ENCODE results near the gene MFAP3L. TPM values are rescaled to one million over a fixed set of nuclear protein-coding genes. Genes with fewer than 3 reads are reported as not detected.

The MFAP3L gene
- total RNA-seq, 4 donors from 2014 or later, result 1.7 to 2.2 (median 1.7) TPM

- Histone ChIP-seq H3K9me3 (no peaks in the 10 kb centered on the region), H3K4me1 (no peaks in the 10 kb centered on the region), H3K4me3 (no peak overlapping the region), H3K36me3 (no peaks in the 10 kb centered on the region), H3K27ac (no peak overlapping the region), H3K27me3 (no peaks in the 10 kb centered on the region)
- no peak for DNase-seq
- TF ChIP-seq CTCF (IDR thresholded peaks at IDR 0.05) (no peak), POLR2A (IDR thresholded peaks at IDR 0.05) (no peak)
Measured at GRCh38 chr4:170033999-170034398, 7.8 kb upstream of the MFAP3L start.

GRCh38 chr4:170030121-170030520 is 3.9 kb upstream of the MFAP3L start:
- TF ChIP-seq POLR2A (IDR thresholded peaks at IDR 0.05) (no peak), CTCF (IDR thresholded peaks at IDR 0.05) (no peak)
- DNase-seq, result no peak
- H3K4me3 ChIP-seq, result no peak overlapping the region
- H3K9me3 ChIP-seq, result no peaks in the 10 kb centered on the region
- peaks cover 0 to 6% (median 2%) of the 10 kb centered on the region in 4 donors for H3K4me1 ChIP-seq
- no peaks in the 10 kb centered on the region for H3K36me3 ChIP-seq
- no peak overlapping the region for H3K27ac ChIP-seq
- H3K27me3 ChIP-seq, result no peaks in the 10 kb centered on the region

GRCh38 chr4:170027181-170027829 is 1.1 kb upstream of the MFAP3L start:
- no peaks in the 10 kb centered on the region for H3K36me3 ChIP-seq
- H3K27me3 ChIP-seq, result no peaks in the 10 kb centered on the region
- peak overlapping the region in 3 of 4 donors; percentile 75 to 83 (median 81) for H3K27ac ChIP-seq
- no peaks in the 10 kb centered on the region for H3K9me3 ChIP-seq
- peak; percentile 86 to 97 (median 94) for DNase-seq
- peaks cover 0 to 6% (median 2%) of the 10 kb centered on the region in 4 donors for H3K4me1 ChIP-seq
- peak in 1 of 6 experiments; percentile 35 for TF ChIP-seq CTCF (IDR thresholded peaks at IDR 0.05)
- TF ChIP-seq POLR2A (IDR thresholded peaks at IDR 0.05), result peak in 1 of 2 donors; percentile 65
- H3K4me3 ChIP-seq, result peak overlapping the region; percentile 71 to 86 (median 80)

GRCh38 chr4:170025523-170026252 is 507 bp downstream of the MFAP3L start:
- Histone ChIP-seq H3K27ac (peak overlapping the region in 2 of 4 donors; percentile 75 to 92), H3K9me3 (no peaks in the 10 kb centered on the region), H3K4me3 (peak overlapping the region; percentile 71 to 86 (median 80)), H3K36me3 (no peaks in the 10 kb centered on the region), H3K4me1 (peaks cover 0 to 6% (median 2%) of the 10 kb centered on the region in 4 donors), H3K27me3 (no peaks in the 10 kb centered on the region)
- peak in 2 of 3 donors; percentile 18 to 47 for DNase-seq
- TF ChIP-seq POLR2A (IDR thresholded peaks at IDR 0.05) (no peak), CTCF (IDR thresholded peaks at IDR 0.05) (no peak)

GRCh38 chr4:170022211-170022610 is 4.0 kb downstream of the MFAP3L start:
- TF ChIP-seq POLR2A (IDR thresholded peaks at IDR 0.05) (no peak), CTCF (IDR thresholded peaks at IDR 0.05) (no peak)
- peaks cover 0 to 6% (median 0%) of the 10 kb centered on the region in 4 donors for H3K4me1 ChIP-seq
- DNase-seq, result no peak
- H3K27ac ChIP-seq, result no peak overlapping the region
- H3K36me3 ChIP-seq, result no peaks in the 10 kb centered on the region
- no peaks in the 10 kb centered on the region for H3K27me3 ChIP-seq
- no peak overlapping the region for H3K4me3 ChIP-seq
- H3K9me3 ChIP-seq, result no peaks in the 10 kb centered on the region

All from Peyer's patch (tissue), 4 donors.